Lower lobe of right lung (tissue), 2 donors: Measurements from ENCODE around the gene NSMCE3. TPM values are rescaled to one million over a fixed set of nuclear protein-coding genes. Genes with fewer than 3 reads are reported as not detected.

Source experiments
- ATAC-seq, 2 donors: fragments of 200-7000 bp; cut with Tn5 transposase; one replicate each; pipeline ENCODE4 v1.9.1; 2020 to 2022; ENCODE audit warnings: mild to moderate bottlenecking in 2 of 2, moderate library complexity in 2 of 2
- DNase-seq: peaks from one replicate; pipeline ENCODE4 v3.0.0-alpha.2; 2020
- H3K27ac ChIP-seq: fragments of 200-600 bp; one replicate; pipeline ENCODE4 v1.8.0; 2022
- H3K27me3 ChIP-seq: fragments of 200-600 bp; one replicate; pipeline ENCODE4 v1.8.0; 2022; ENCODE audit warnings: low read depth
- H3K36me3 ChIP-seq: fragments of 200-600 bp; one replicate; pipeline ENCODE4 v1.8.0; 2022; ENCODE audit warnings: mild to moderate bottlenecking
- H3K4me1 ChIP-seq: fragments of 200-600 bp; one replicate; pipeline ENCODE4 v1.8.0; 2022
- H3K4me3 ChIP-seq: fragments of 200-600 bp; one replicate; pipeline ENCODE4 v1.8.0; 2022; ENCODE audit warnings: mild to moderate bottlenecking
- H3K9me3 ChIP-seq: fragments of 200-600 bp; one replicate; pipeline ENCODE4 v1.8.0; 2022
- CTCF ChIP-seq: fragments of 200-600 bp; IDR thresholded peaks from one replicate; pipeline ENCODE4 v1.8.0; 2022; ENCODE audit warnings: antibody characterized with exemption, mild to moderate bottlenecking
- intact Hi-C: fragments of 100-400 bp; cut with DNase I; formaldehyde crosslinking; loops from one replicate; pipeline ENCODE4 v1.11.0; 2022
- total RNA-seq: library from RNA; stranded (reverse); fragmentation: NEBNext Ultra II Directional; extraction: Animal tissue kit (Norgen Biotek cat#: 25700); gene quantifications from one replicate; pipeline ENCODE4 v1.2.1, GENCODE V29; 2021
- donor health status: DM: no; HTN: yes; CAD: no; lungs with severe emphysema.

Gene NSMCE3
- total RNA-seq, 1 donor from 2014 or later = 6.2 TPM

GRCh38 chr15:29222129-29222853 lies 47.3 kb downstream of the NSMCE3 start:
- intact Hi-C loops = no loop called here
- H3K27me3 ChIP-seq = no peaks in the 10 kb centered on the region
- no peaks in the 10 kb centered on the region for H3K4me1 ChIP-seq
- no peaks in the 10 kb centered on the region for H3K36me3 ChIP-seq
- DNase-seq (no peak), ATAC-seq (no peak)
- H3K27ac ChIP-seq = no peak overlapping the region
- no peak for TF ChIP-seq CTCF
- H3K4me3 ChIP-seq = no peak overlapping the region
- H3K9me3 ChIP-seq = no peaks in the 10 kb centered on the region

GRCh38 chr15:29220852-29221251 lies 48.8 kb downstream of the NSMCE3 start:
- TF ChIP-seq CTCF = no peak
- ATAC-seq = no peak
- intact Hi-C loops = no loop called here

DNA sequence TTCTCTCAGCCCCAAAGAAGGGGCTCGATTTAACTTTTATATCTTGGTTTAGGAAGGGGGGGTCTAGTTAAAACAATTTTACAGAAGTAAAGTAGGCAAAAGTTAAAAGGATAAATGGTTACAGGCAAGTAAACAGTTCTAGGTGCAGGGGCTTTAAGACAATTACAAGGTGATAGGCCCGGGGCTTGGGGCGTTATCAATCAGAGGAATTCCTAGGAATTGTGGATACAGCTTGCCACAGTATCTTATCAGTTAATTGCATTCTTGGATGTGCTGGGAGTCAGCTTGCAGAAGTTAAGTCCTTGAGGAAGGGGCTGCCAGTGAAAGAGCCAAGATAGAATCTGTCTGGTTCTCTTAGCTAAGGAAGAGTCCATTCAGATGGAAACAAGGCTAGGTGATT lies 52.7 kb downstream of the NSMCE3 start:
- Histone ChIP-seq H3K36me3 (no peaks in the 10 kb centered on the region), H3K27me3 (no peaks in the 10 kb centered on the region), H3K27ac (no peak overlapping the region), H3K4me1 (no peaks in the 10 kb centered on the region), H3K4me3 (no peak overlapping the region), H3K9me3 (no peaks in the 10 kb centered on the region)
- intact Hi-C loops = no loop called here
- no peak for TF ChIP-seq CTCF
- ATAC-seq = no peak
- DNase-seq = no peak

More at GRCh38 chr15:29220852-29221251, 48.8 kb downstream of the NSMCE3 start:
- Histone ChIP-seq H3K36me3 (no peaks in the 10 kb centered on the region), H3K9me3 (no peaks in the 10 kb centered on the region), H3K27ac (no peak overlapping the region), H3K27me3 (no peaks in the 10 kb centered on the region), H3K4me1 (no peaks in the 10 kb centered on the region), H3K4me3 (no peak overlapping the region)
- DNase-seq = no peak
